HG03571 (cell line): ENCODE measurements around the gene OGFR.

Source experiments
- ATAC-seq: cut with Tn5 transposase; IDR thresholded peaks from one replicate; pipeline ENCODE4 v1.9.1; 2021; ENCODE audit not compliant: unreplicated experiment

OGFR gene

DNA sequence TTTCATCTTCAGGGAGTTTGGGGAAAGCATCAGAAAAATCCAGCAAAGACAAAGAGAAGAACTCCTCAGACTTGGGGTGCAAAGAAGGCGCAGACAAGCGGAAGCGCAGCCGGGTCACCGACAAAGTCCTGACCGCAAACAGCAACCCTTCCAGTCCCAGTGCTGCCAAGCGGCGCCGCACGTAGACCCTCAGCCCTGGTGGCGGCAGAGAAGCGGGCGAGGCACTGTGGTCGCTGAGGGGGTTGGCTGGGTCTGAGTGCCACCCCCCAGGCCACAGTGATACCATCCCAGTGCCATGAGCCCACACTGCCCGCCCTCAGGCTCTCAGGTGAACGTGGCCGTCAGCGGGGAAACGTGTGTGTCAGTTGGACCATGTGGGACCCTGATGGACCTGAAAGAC, 5.2 kb upstream of the OGFR start:
- no peak for ATAC-seq

GRCh38 chr20:62799873-62800272, 4.8 kb upstream of the OGFR start:
- no peak for ATAC-seq

GRCh38 chr20:62800314-62801259, 4.0 kb upstream of the OGFR start:
- no peak for ATAC-seq

GRCh38 chr20:62801284-62802010, 3.2 kb upstream of the OGFR start:
- ATAC-seq, result no peak

DNA sequence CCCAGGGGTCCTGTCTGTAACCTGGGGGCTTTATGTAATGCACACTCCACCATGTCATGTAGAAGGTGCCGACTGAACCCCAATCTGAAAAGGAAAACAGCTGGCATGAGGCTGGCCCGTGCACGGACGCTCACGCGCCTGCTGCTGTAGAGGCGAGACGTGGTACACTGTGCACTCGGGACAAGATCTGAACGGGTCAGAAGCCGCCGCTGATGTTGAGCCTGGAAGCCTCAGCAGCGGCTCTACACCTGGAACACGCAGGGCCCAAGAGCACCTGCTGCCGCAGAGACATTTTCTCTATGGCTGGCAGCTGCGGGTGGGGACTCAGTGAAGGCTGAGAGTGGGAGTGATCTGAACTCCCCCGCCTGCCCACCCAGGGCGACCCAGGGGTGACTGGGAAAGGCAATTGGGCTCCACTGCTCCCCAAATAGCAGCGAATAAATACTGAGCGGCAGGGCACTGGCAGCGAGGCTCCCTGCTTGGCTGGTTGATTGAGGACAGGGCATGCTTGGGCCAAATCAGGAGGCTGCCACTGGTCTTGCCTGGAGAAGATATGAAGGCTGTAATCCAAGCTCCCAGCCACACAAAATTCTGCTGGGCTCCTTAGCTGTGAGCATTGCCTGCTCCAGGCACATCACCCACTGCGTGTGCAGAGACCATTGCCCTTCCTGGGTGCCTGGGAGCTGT, 2.5 kb upstream of the OGFR start:
- no peak for ATAC-seq

- ATAC-seq, result no peak
Observed at GRCh38 chr20:62804021-62804626, 511 bp upstream of the OGFR start.

DNA sequence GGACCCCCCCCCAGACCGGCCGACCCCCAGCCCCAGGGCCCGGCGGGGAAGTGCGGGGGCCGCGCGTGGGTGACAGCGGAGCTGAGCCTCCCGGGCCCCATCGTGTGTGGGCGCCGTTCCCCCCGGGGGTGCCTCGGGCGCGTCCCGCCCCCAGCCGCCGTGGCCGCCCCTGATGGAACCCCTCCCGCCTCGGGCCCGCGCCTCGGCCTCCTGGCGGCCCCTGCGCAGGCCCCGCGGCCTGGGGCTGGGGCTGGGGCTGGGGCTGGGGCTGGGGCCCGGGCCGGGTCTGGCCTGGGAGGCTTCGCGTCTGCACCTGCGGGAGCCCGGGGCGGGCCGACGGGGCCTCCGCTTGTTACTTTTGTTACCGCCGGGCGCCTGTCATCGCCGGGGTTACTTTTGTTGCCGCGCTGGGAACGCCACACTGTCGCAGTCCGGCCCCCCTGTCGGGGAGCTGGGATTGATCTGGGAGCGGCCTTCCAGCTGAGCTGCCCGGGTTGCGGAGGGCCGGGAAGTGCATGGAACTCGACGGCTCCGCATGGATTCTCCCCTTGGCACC, 598 bp downstream of the OGFR start:
- ATAC-seq, result no peak

- no peak for ATAC-seq
Observed at GRCh38 chr20:62805711-62806382, 1.2 kb downstream of the OGFR start.

DNA sequence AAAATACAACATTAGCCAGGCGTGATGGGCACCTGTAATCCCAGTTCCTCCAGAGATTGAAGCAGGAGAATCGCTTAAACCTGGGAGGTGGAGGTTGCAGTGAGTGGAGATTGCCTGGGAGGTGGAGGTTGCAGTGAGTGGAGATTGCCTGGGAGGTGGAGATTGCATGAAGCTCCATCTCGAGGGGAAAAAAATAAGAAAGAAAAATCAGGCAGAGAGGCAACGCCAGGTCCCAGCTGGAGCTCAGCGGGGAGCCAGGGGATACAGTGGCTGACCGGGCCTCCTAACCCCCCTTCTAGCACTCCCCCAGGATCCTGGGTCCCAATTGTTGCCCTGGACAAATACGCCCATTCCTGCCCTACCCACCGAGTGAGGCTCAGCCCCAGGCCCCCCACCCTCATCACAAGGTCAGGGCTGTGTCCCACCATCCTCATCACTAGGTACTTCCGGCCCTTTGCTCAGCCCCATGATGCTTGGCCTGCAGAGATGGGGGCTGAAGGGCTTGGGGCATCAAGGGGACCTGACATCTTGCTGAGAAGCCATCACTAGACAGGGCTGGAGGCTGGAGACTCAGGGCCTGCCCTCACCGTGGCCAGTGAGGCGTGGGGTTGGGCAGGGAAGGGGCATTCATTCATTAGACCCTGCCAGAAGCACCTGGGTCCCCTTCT, 1.9 kb downstream of the OGFR start:
- no peak for ATAC-seq

- no peak for ATAC-seq
Observed at GRCh38 chr20:62807444-62808210, 3.0 kb downstream of the OGFR start.

DNA sequence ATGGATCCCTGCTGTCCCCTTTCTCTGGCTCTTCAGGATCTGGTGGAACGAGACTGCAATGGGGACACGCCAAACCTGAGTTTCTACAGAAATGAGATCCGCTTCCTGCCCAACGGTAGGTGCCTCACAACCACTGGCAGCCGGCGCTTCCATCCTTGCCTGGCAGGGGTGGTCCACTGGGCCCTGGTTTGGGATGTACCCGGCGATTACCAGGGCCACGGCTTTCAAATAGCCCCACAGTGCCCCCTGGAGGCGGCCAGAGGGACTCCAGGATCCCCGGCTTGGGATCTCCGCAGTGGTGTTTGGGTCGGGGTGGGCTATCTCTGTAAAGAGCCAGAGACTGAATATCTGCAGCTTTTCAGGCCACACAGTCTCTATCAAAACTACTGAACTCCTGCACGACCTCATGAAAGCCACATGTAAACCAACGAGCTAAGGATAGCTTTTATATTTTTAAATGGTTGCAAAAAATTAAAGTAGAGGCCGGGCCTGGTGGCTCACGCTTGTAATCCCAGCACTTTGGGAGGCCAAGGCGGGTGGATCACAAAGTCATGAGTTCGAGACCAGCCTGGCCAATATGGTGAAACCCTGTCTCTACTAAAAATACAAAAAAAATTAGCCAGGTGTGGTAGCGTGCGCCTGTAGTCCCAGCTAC, 3.7 kb downstream of the OGFR start:
- ATAC-seq, result no peak

DNA sequence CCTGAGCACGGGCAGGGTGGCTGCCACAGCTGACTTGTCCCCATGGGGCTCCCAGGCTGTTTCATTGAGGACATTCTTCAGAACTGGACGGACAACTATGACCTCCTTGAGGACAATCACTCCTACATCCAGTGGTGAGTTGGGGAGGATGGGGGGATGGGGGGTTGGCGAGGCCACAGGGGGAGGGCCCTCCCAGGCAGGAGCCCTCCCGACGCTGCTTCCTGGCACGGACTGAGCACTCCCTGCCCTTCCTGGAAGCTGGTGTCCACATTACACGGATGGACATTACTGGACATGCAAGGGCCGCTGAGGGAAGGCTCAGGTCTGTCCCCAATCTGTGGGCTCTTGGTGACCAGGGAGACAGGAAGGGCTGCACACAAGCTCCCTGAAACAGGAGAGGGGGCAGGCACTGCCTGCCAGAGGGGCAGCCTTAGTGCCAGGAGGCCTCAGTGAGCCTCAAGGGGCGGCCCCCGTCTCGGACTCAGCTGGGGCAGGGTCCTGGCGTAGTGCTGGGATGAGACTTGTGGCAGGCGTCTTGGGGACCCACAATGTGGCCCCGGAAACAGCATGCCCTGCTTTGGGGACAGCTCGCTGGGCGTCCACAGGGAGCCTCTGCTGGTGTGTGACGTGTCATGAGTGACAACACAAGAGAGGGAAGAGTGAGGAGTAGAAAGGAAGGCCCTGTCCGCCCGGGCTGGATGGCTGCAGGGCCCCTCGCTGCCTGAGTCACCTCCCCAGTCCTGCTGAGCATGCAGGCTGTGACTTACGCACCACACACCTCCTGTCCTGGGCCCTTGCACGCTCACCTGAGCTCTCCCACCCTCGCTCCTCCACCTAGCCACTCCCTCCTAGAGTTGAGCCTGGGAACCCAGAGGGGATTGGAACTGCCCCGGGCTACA, 5.1 kb downstream of the OGFR start:
- ATAC-seq, result no peak

- no peak for ATAC-seq
Observed at GRCh38 chr20:62811320-62811719, 6.7 kb downstream of the OGFR start.

- no peak for ATAC-seq
Observed at GRCh38 chr20:62811720-62812119, 7.1 kb downstream of the OGFR start.

DNA sequence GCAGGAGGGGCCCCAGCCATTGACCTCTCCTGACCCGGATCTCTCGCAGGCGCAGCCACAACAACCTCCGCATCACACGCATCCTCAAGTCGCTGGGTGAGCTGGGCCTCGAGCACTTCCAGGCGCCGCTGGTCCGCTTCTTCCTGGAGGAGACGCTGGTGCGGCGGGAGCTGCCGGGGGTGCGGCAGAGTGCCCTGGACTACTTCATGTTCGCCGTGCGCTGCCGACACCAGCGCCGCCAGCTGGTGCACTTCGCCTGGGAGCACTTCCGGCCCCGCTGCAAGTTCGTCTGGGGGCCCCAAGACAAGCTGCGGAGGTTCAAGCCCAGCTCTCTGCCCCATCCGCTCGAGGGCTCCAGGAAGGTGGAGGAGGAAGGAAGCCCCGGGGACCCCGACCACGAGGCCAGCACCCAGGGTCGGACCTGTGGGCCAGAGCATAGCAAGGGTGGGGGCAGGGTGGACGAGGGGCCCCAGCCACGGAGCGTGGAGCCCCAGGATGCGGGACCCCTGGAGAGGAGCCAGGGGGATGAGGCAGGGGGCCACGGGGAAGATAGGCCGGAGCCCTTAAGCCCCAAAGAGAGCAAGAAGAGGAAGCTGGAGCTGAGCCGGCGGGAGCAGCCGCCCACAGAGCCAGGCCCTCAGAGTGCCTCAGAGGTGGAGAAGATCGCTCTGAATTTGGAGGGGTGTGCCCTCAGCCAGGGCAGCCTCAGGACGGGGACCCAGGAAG, 7.7 kb downstream of the OGFR start:
- ATAC-seq, result no peak

- no peak for ATAC-seq
Observed at GRCh38 chr20:62812907-62813200, 8.2 kb downstream of the OGFR start.

- no peak for ATAC-seq
Observed at GRCh38 chr20:62813588-62813987, 9.0 kb downstream of the OGFR start.
